ENCODE data around the gene PPP4R3B.
"Not testable (repeated sequence)": the region's sequence is repeated elsewhere in the genome, so short reads cannot be mapped to it uniquely, and the experiment has no call there.

Gene PPP4R3B

DNA sequence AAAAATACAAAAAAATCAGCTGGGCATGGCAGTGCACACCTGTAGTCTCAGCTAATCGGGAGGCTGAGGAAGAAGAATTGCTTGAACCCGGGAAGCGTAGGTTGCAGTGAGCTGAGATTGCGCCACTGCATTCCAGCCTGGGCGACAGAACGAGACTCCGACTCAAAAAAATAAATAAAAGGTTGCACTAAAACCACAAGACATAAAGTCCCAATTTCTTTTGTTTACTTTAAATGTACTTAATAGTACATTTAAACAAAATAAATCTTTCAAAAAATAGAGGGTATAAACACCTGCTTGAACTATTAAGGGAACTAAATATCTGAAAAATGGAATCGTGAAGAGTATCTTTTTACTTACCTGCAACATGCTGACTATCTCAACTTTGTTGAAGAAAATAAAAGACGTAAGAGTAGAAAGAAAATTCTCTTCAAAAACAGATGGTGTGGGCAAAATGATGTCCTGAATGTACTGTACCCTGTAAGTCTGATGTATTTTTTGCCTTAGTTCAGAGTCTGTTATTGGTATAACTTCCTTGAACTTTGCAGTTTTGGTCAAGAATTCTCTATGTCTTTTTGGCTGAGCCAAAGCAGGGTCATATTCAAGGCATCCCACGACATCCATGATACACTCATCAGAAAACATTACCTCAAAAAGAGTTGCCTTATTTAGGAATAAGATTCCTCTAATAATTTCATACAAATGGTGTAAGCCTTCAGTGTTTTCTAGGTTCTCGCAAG lies 19.2 kb downstream of the PPP4R3B start:
- no peak for DNase-seq (ENCODE audit: low read depth, low spot score)
- H3K4me3 ChIP-seq (ENCODE audit: low read length): no peak overlapping the region

- DNase-seq (ENCODE audit: low read depth, low spot score); H3K4me3 ChIP-seq (ENCODE audit: low read length): not testable (repeated sequence)
Measured at GRCh38 chr2:55596795-55597194, 20.6 kb downstream of the PPP4R3B start.

- no peak overlapping the region for H3K4me3 ChIP-seq (ENCODE audit: low read length)
- no peak for DNase-seq (ENCODE audit: low read depth, low spot score)
Measured at GRCh38 chr2:55595536-55595935, 21.9 kb downstream of the PPP4R3B start.

DNA sequence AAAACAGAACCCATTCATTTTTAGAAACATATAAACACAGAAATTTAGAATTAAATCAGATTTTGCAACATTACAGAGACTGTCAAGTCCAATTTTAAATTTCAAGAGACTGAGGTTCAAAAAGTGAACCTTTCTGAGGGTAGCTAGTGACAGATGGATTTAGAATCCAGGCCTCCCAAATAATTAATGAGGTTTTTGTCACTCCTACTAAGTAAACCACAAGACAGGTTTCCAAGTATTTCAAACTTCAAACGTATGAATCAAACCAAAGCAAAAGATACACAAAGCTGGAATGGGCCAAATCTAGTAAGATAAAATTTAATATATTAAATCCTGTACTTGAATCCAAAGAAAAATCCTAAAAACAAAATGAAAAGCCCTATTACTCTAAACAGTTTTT lies 25.3 kb downstream of the PPP4R3B start:
- DNase-seq (ENCODE audit: low read depth, low spot score): no peak
- no peak overlapping the region for H3K4me3 ChIP-seq (ENCODE audit: low read length)

DNA sequence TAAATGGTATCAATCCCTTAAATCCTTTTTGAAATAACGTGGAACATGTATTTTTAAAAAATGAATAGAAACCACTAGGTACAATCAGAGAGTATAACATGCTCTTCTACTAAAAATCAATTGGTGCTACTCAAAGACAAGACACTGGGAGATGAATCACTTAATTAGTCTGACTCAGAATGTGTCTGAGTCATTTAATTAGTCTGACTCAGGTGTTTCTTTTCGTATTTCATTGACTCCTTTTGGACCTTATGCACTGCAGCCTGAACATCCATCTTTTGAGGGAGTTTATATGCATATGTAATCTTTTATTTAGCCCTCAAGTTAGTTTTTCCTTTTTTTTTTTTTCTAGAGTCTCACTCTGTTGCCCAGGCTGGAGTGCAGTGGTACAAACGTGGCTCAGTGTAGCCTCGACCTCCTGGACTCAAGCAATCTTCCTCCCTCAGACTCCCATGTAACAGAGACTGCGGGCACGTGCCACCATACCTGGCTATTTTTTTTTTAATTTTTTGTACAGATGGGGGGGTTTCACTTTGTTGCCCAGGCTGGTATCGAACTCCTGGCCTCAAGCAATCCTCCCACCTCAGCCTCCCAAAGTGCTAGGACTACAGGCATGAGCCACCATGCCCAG lies 26.5 kb downstream of the PPP4R3B start:
- DNase-seq (ENCODE audit: low read depth, low spot score): no peak
- no peak overlapping the region for H3K4me3 ChIP-seq (ENCODE audit: low read length)

GRCh38 chr2:55585451-55586080 lies 31.9 kb downstream of the PPP4R3B start:
- DNase-seq (ENCODE audit: low read depth, low spot score): no peak
- H3K4me3 ChIP-seq (ENCODE audit: low read length): no peak overlapping the region

- H3K4me3 ChIP-seq (ENCODE audit: low read length): no peak overlapping the region
- DNase-seq (ENCODE audit: low read depth, low spot score): no peak
Measured at GRCh38 chr2:55581874-55582547, 35.4 kb downstream of the PPP4R3B start.

GRCh38 chr2:55581435-55581834 lies 36.0 kb downstream of the PPP4R3B start:
- DNase-seq (ENCODE audit: low read depth, low spot score): no peak
- H3K4me3 ChIP-seq (ENCODE audit: low read length): no peak overlapping the region

- not testable (repeated sequence) for H3K4me3 ChIP-seq (ENCODE audit: low read length); DNase-seq (ENCODE audit: low read depth, low spot score)
Measured at GRCh38 chr2:55569002-55569401, 48.4 kb downstream of the PPP4R3B start.

DNA sequence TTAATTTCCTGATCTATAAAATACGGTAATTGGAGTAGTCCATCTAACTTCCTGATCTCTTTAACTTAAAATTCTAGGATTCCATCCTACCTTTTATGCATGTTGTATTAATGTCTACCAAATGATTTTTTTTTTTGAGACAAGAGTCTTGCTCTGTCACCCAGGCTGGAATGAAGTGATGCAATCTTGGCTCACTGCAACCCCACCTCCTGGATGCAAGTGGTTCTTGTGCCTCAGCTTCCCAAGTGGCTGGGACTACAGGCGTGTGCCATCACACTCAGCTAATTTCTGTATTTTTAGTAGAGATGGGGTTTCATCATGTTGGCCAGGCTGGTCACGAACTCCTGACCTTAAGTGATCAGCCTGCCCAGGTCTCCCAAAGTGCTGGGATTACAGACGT lies 50.1 kb downstream of the PPP4R3B start:
- H3K4me3 ChIP-seq (ENCODE audit: low read length): no peak overlapping the region
- no peak for DNase-seq (ENCODE audit: low read depth, low spot score)

GRCh38 chr2:55565613-55566012 lies 51.8 kb downstream of the PPP4R3B start:
- no peak overlapping the region for H3K4me3 ChIP-seq (ENCODE audit: low read length)
- peak; percentile 89 for DNase-seq (ENCODE audit: low read depth, low spot score)

GRCh38 chr2:55560855-55561254 lies 56.6 kb downstream of the PPP4R3B start:
- no peak for DNase-seq (ENCODE audit: low read depth, low spot score)
- no peak overlapping the region for H3K4me3 ChIP-seq (ENCODE audit: low read length)

GRCh38 chr2:55556809-55557208 lies 60.6 kb downstream of the PPP4R3B start:
- no peak for DNase-seq (ENCODE audit: low read depth, low spot score)
- no peak overlapping the region for H3K4me3 ChIP-seq (ENCODE audit: low read length)

DNA sequence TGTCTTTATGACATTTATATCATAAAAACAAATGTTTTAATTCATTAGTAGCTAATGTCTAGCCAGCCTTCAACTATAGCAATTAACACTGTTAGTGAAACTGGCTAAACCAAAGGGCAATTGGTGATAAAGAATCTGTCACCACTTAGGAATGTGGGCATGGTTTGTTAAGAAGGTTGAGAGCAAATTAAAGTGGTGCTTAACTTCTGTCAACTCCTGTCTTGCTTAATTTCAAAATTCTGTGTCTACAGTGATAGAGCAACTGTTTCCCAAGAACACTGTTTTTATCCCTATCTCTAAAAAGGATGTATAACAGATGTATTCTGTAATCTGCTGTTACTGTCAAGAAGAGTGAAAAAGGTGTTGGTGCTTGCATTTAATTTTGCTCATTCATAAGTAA lies 61.4 kb downstream of the PPP4R3B start:
- no peak overlapping the region for H3K4me3 ChIP-seq (ENCODE audit: low read length)
- no peak for DNase-seq (ENCODE audit: low read depth, low spot score)

- H3K4me3 ChIP-seq (ENCODE audit: low read length): no peak overlapping the region
- no peak for DNase-seq (ENCODE audit: low read depth, low spot score)
Measured at GRCh38 chr2:55553321-55553720, 64.1 kb downstream of the PPP4R3B start.

DNA sequence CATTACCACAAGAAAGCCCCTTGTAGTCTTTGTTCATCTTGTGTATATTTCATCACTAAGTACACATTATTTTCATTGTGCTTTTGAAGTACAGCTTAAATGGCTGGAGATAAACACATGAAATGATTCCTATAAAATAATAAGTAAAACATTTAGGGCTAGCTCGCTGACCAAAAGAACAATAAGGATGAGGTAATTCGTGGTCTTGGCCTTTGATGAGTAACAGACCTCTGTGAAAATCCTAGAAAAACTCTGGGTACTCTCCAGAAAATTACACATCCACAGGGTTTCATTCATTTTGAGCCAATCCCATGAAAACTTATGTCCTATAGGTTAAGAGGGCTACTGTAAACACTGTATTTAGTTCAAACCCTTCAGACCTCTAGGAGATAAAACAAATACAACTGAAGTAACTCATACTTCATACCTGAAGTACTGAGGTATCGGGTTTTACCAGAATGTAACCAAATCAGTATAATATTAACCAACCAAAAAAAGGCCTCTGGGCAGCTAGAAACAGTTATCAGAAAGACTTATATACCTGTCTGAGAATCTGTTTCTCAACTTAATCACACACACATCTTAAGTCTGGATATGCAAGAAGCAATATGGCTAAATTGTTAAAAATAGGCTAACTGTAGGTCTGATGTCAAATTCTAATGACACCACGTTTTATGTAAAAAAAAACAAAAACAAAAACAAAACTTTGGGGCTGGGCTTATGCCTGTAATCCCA lies 66.9 kb downstream of the PPP4R3B start:
- DNase-seq (ENCODE audit: low read depth, low spot score): no peak
- no peak overlapping the region for H3K4me3 ChIP-seq (ENCODE audit: low read length)

GRCh38 chr2:55547679-55548078 lies 69.7 kb downstream of the PPP4R3B start:
- DNase-seq (ENCODE audit: low read depth, low spot score); H3K4me3 ChIP-seq (ENCODE audit: low read length): not testable (repeated sequence)

GRCh38 chr2:55547001-55547400 lies 70.4 kb downstream of the PPP4R3B start:
- no peak for DNase-seq (ENCODE audit: low read depth, low spot score)

GRCh38 chr2:55530539-55531081 lies 86.8 kb downstream of the PPP4R3B start:
- no peak for DNase-seq (ENCODE audit: low read depth, low spot score)
- no peak overlapping the region for H3K4me3 ChIP-seq (ENCODE audit: low read length)

More at GRCh38 chr2:55547001-55547400, 70.4 kb downstream of the PPP4R3B start:
- H3K4me3 ChIP-seq (ENCODE audit: low read length): no peak overlapping the region

Measured in Jurkat, Clone E6-1 (cell line).